ENCODE results near the gene RINL. TPM values are rescaled to one million over a fixed set of nuclear protein-coding genes. Genes with fewer than 3 reads are reported as not detected.
"Not testable (repeated sequence)": the region's sequence is repeated elsewhere in the genome, so short reads cannot be mapped to it uniquely, and the experiment has no call there.

The RINL gene
- polyA plus RNA-seq, 1 of the 3 experiments (the other 2 are of a cell fraction) = 3.8 TPM

GRCh38 chr19:38862321-38863059 is 15.6 kb downstream of the RINL start (continued):
- TF ChIP-seq CTCF (IDR thresholded peaks at IDR 0.05) (no peak), YY1 (IDR thresholded peaks at IDR 0.05; ENCODE audit: low read depth) (no peak), RXRA (IDR thresholded peaks at IDR 0.05; ENCODE audit: borderline replicate concordance, low read depth) (no peak), SIN3A (IDR thresholded peaks at IDR 0.05; ENCODE audit: borderline replicate concordance, low read depth, low read length) (no peak), TCF12 (IDR thresholded peaks at IDR 0.05) (peak; percentile 70), CHD2 (IDR thresholded peaks at IDR 0.05; ENCODE audit: low read length, partially characterized antibody) (peak; percentile 91), FOXJ3 (CRISPR knock-in tag; IDR thresholded peaks at IDR 0.05) (peak; percentile 97), IRF3 (IDR thresholded peaks at IDR 0.05; ENCODE audit: low read depth, low read length) (no peak), ELF1 (IDR thresholded peaks at IDR 0.05) (no peak), FOSL2 (IDR thresholded peaks at IDR 0.05; ENCODE audit: borderline replicate concordance, low read depth) (no peak)

GRCh38 chr19:38861368-38861767 is 16.7 kb downstream of the RINL start:
- H3F3A ChIP-seq (replicated peaks; ENCODE audit: insufficient read depth) = no peaks in the 10 kb centered on the region
- H3K4me2 ChIP-seq = no peak overlapping the region
- H3K9me2 ChIP-seq = no peaks in the 10 kb centered on the region
- no peaks in the 10 kb centered on the region for H3K79me2 ChIP-seq (ENCODE audit: insufficient read depth)
- no peaks in the 10 kb centered on the region for H4K20me1 ChIP-seq (ENCODE audit: insufficient read depth)
- ChIA-PET CTCF (no interaction called here), POLR2A (interaction anchor here (0.9 to 1.3 kb wide), 2 partner anchors 10 to 12 kb away, joined by 3 read pairs; no protein-coding TSS in a partner anchor)
- no peaks in the 10 kb centered on the region for H3K27me3 ChIP-seq (ENCODE audit: insufficient read depth)
- H2AFZ ChIP-seq (ENCODE audit: low read depth) = no peak overlapping the region
- H3K27ac ChIP-seq (ENCODE audit: low read depth in 2 of 2, low read length in 1 of 2) = peak overlapping the region in 1 of 2 experiments; percentile 8; a peak in 1 of 4 replicates
- no peaks in the 10 kb centered on the region for H3K9me3 ChIP-seq
- no peak overlapping the region for H3K4me3 ChIP-seq (ENCODE audit: low read depth in 2 of 2, low read length in 1 of 2)
- H3K9ac ChIP-seq = no peak overlapping the region
- peaks cover 0 to 7% of the 10 kb centered on the region in 2 experiments; a peak in 1 of 4 replicates for H3K4me1 ChIP-seq (ENCODE audit: control insufficient read depth in 1 of 2, insufficient read depth in 2 of 2, low read depth in 1 of 2, low read length in 1 of 2)
- TF ChIP-seq NFIC (IDR thresholded peaks at IDR 0.05; ENCODE audit: borderline replicate concordance) (no peak), GABPA (IDR thresholded peaks at IDR 0.05; ENCODE audit: low read depth) (no peak), JUND (IDR thresholded peaks at IDR 0.05) (no peak), REST (IDR thresholded peaks at IDR 0.05; ENCODE audit: low read depth, low read length) (no peak)
- no peaks in the 10 kb centered on the region for H3K36me3 ChIP-seq (replicated peaks in 1 of 2; ENCODE audit: control insufficient read depth in 1 of 2, insufficient read depth in 2 of 2, low read length in 1 of 2)
- no peak for DNase-seq
- 98% methylated on average over 3 of the region's 3 CpGs for WGBS (ENCODE audit: low lambda C conversion rate)

GRCh38 chr19:38859631-38860204 is 18.4 kb downstream of the RINL start:
- WGBS (ENCODE audit: low lambda C conversion rate) = 86% methylated on average over 19 of the region's 21 CpGs
- H3K27ac ChIP-seq (ENCODE audit: low read depth in 2 of 2, low read length in 1 of 2); H3K9me2 ChIP-seq; H3K79me2 ChIP-seq (ENCODE audit: insufficient read depth); H3K4me2 ChIP-seq; H3K9ac ChIP-seq; H3K4me3 ChIP-seq (ENCODE audit: low read depth in 2 of 2, low read length in 1 of 2); H3K9me3 ChIP-seq; DNase-seq; H3K27me3 ChIP-seq (ENCODE audit: insufficient read depth); H2AFZ ChIP-seq (ENCODE audit: low read depth); H4K20me1 ChIP-seq (ENCODE audit: insufficient read depth); H3K36me3 ChIP-seq (replicated peaks in 1 of 2; ENCODE audit: control insufficient read depth in 1 of 2, insufficient read depth in 2 of 2, low read length in 1 of 2); H3K4me1 ChIP-seq (ENCODE audit: control insufficient read depth in 1 of 2, insufficient read depth in 2 of 2, low read depth in 1 of 2, low read length in 1 of 2); POLR2A ChIA-PET; H3F3A ChIP-seq (replicated peaks; ENCODE audit: insufficient read depth): not testable (repeated sequence)
- CTCF ChIA-PET = interaction anchor here (1.1 kb wide), 1 partner anchor 10 kb away, joined by 3 read pairs; no protein-coding TSS in a partner anchor
